GM18873 (cell line): ENCODE results near the gene NLK.
"Not testable (repeated sequence)": the region's sequence is repeated elsewhere in the genome, so short reads cannot be mapped to it uniquely, and the experiment has no call there.

ENCODE experiments used
- ATAC-seq: cut with Tn5 transposase; IDR thresholded peaks from one replicate; pipeline ENCODE4 v1.9.1; 2021; ENCODE audit warnings: mild to moderate bottlenecking, moderate library complexity, moderate number of reproducible peaks; ENCODE audit not compliant: unreplicated experiment, low FRiP score

Gene NLK

GRCh38 chr17:28042657-28042720 lies at the start of gene NLK:
Gene NLK, plus strand, starts transcription at chr17:28042677. Its CDS starts 197 bp downstream, at chr17:28042874.
- no peak for ATAC-seq

GRCh38 chr17:27993161-27993695 lies 49.2 kb upstream of the NLK start:
- no peak for ATAC-seq

GRCh38 chr17:27993723-27994310 lies 48.7 kb upstream of the NLK start:
- no peak for ATAC-seq

DNA sequence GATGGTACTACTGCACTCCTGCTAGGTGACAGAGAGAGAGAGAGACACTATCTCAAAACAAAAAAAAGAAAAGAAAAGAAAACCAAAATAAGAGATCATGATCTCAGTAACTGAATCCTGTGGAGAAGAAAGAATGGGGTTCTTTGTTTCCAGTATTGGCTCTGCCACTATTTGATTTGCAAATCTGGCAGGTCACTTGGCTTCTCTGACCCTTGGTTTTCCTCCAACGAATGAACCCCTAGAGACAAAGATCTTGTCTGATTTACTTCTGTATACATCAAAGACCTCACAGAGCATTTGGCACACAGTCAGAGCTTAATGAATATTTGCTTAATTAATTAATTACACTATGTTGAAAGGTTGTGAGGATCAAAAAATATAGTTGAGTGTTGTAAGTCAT lies 47.9 kb upstream of the NLK start:
- no peak for ATAC-seq

- no peak for ATAC-seq
Observed at GRCh38 chr17:27995554-27995953, 46.9 kb upstream of the NLK start.

DNA sequence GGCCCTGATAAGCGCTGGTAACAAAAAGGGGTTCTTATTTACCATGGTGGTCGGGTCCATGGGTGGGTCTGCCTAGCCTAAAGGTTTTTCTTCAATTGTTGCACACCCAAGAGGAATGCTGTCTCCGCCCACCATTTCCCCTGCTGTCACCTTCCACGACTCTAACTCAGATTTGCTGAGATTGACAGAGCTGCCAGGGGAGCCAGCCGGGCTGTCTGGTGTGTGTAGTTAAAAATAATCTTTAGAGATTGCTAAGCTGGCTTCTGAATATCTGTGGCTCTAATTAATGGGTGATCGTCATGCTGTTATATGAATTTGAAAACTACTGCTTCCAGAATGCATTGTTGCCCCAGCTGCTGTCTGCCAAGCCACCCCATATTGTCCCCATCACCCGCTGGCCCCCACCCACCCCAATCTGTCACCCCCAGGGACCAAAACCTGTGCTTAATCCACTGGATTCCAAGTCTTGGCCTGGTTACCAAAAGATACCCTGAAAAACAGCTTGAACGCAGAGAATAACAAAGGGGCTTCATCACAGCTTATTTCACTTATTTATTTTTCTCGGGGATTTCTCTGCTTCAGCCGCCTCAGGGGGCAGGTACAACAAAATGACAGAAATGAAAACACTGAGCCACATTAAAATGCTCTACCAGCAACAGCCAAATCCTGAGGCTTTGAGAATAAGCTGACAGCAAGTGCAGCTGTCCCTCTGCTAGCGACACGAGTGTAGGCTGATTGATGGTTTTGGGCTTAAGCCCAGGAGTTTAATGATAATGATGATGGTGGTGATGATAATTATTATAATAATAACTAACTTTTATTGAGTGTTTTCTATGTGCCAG lies 46.1 kb upstream of the NLK start:
- no peak for ATAC-seq

GRCh38 chr17:27997044-27997401 lies 45.5 kb upstream of the NLK start:
- ATAC-seq: no peak

DNA sequence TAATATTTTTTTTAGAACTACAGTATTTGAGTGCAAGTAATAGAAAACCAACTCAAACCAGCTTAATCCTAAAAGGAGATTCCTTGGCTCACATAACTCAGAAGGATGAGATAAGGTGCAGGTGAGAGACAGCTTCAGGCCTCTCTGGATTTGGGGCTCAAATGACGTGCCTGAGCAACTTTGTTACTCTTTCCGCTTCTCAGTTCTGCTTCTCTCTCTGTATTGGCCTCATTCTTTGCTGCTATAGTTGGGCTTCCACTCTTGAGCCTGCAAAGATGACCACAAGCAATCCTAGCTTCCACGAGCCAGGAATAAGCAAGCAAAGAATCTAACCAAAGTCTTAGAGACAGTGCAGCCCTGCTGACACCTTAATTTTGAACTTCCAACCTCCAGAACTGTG lies 45.0 kb upstream of the NLK start:
- no peak for ATAC-seq

GRCh38 chr17:28001149-28001548 lies 41.3 kb upstream of the NLK start:
- no peak for ATAC-seq

DNA sequence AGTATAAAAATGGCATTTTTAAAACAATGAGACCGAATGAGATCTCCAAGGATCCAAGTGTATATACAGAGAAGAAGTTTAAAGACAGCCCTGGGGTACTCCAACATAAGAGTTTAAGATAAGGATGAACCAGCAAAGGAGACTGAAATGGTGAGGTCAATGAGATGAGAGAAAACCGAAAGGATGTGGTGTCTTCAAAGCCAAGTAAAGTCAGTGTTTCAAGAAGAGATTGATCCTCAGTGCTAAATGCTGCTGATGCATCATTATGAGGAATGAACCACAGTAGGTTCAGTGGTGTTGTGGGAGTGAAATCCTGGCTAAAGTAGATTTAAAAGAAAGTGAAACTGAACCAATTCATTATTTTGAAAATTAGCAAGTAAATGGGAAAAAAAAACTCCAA lies 38.1 kb upstream of the NLK start:
- ATAC-seq: no peak

- ATAC-seq: not testable (repeated sequence)
Observed at GRCh38 chr17:28007925-28008324, 34.6 kb upstream of the NLK start.

DNA sequence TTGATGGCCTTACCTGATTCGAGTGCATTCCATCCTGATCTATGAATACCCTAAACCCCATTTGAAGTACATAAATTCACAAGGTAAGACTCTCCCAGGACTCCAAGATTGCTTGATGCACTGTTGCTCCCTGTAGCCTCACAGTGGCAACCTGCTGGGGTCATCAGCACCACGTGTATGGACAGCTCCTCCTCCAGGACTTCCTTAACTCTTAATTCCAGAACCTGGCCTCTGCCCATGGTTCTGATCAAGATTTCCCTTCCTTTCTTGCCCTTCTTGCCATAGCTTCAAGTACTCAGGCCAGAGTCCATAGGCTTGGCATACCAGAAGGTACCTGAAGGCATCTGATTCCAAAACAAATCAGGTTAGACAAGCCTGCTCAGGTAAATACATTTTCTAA lies 34.0 kb upstream of the NLK start:
- no peak for ATAC-seq

DNA sequence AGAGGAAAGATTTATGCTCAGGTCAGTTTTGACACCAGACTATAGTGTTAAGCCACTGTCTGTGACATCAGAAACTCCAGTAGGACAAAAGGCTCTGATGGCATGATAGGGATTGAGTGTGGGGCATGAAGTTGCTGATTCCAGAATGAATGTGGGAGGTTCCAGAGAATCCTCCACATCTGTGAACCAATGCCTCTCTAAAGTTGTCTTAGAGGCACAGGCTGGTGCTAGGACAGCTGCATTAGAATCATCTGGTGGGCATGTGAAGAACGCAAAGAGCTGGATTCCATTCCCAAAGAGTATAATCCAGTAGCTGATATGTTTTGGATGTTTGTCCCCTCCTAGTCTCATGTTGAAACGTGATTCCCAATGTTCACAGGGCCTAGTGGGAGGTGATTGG lies 32.1 kb upstream of the NLK start:
- ATAC-seq: no peak

DNA sequence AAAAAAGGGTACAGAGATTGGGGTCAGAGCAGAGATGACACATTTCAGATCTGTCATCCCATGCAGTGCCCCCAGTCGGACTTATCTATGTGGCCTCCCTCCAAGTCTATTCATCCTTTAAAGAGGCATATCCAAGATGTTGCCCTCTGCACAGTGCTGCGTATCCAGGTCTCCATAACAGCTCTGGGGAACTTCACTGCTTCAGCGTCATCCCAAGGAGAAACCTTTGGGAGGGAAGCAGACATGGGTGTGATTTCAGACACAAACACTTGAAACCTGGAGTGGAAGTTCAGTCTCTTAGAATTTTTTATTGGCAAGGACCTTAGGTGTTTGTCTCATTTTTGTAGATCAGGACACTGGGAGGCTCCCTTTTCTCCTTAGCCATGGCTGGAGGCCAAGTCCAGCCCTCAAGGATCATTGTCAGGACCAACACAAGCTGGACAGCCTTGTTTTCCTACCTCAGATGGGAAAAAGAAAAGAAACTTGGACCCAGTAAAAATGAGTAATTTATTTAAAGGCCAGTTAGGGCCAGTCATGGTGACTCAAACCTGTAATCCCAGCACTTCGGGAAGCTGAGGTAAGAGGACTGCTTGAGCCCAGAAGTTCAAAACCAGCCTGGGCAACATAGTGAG lies 23.9 kb upstream of the NLK start:
- no peak for ATAC-seq

GRCh38 chr17:28020515-28020914 lies 22.0 kb upstream of the NLK start:
- ATAC-seq: no peak

DNA sequence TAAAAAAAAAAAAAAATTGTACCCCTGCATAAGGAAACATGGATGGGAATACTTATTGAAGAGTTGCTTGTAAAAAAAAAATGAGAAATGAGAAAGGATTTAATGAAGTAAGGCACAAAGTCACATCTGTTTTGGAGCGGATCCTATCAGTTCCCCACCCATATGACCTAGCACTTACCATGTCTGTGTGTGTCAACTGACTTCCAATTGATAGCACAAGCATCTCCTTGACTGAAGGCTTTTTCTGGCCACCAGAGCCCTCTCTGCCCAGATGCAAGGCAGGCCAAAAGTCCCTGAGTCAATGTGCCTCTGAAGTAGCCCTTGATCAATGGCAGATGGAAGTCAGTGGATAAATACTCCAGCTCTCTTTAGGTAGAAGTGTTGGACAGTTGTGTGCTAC lies 13.4 kb upstream of the NLK start:
- no peak for ATAC-seq

DNA sequence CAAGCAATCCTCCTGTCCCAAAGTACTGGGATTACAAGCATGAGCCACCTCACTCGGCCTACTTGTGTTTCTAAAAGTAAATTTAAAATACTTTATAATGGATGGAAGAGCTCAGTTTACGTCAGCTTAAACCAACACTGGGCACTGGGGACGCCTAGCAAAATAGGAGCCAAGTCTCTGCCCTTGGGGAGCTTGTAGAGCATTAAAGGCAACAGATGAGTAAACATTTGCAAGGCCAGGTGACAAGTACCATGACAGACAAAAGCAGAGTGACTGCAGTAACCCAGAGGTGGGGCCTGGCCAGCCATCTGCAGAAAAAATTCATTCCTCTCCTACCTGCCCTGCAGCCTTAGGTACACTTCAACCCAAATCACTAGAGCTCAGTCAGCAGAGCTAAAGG lies 12.1 kb upstream of the NLK start:
- ATAC-seq: no peak

- ATAC-seq: no peak
Observed at GRCh38 chr17:28031174-28031573, 11.3 kb upstream of the NLK start.

GRCh38 chr17:28033972-28034714 lies 8.3 kb upstream of the NLK start:
- no peak for ATAC-seq

DNA sequence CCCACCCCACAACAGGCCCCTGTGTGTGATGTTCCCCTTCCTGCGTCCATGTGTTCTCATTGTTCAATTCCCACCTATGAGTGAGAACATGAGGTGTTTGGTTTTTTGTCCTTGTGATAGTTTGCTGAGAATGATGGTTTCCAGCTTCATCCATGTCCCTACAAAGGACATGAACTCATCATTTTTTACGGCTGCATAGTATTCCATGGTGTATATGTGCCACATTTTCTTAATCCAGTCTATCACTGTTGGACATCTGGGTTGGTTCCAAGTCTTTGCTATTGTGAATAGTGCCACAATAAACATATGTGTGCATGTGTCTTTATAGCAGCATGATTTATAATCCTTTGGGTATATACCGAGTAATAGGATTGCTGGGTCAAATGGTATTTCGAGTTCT lies 7.0 kb upstream of the NLK start:
- ATAC-seq: not testable (repeated sequence)

DNA sequence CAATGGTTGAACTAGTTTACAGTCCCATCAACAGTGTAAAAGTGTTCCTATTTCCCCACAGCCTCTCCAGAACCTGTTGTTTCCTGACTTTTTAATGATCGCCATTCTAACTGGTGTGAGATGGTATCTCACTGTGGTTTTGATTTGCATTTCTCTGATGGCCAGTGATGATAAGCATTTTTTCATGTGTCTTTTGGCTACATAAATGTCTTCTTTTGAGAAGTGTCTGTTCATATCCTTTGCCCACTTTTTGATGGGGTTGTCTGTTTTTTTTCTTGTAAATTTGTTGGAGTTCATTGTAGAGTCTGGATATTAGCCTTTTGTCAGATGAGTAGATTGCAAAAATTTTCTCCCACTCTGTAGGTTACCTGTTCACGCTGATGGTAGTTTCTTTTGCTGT lies 6.6 kb upstream of the NLK start:
- ATAC-seq: not testable (repeated sequence)

- ATAC-seq: no peak
Observed at GRCh38 chr17:28038802-28039201, 3.7 kb upstream of the NLK start.
